ENCODE measurements around the gene IFITM1. TPM values are rescaled to one million over a fixed set of nuclear protein-coding genes. Genes with fewer than 3 reads are reported as not detected.

The IFITM1 gene
- total and polyA plus RNA-seq, 2 donors (not counting 3 experiments of a cell fraction or from before 2014, with no cell fraction given), result 11.5 to 24.6 TPM

DNA sequence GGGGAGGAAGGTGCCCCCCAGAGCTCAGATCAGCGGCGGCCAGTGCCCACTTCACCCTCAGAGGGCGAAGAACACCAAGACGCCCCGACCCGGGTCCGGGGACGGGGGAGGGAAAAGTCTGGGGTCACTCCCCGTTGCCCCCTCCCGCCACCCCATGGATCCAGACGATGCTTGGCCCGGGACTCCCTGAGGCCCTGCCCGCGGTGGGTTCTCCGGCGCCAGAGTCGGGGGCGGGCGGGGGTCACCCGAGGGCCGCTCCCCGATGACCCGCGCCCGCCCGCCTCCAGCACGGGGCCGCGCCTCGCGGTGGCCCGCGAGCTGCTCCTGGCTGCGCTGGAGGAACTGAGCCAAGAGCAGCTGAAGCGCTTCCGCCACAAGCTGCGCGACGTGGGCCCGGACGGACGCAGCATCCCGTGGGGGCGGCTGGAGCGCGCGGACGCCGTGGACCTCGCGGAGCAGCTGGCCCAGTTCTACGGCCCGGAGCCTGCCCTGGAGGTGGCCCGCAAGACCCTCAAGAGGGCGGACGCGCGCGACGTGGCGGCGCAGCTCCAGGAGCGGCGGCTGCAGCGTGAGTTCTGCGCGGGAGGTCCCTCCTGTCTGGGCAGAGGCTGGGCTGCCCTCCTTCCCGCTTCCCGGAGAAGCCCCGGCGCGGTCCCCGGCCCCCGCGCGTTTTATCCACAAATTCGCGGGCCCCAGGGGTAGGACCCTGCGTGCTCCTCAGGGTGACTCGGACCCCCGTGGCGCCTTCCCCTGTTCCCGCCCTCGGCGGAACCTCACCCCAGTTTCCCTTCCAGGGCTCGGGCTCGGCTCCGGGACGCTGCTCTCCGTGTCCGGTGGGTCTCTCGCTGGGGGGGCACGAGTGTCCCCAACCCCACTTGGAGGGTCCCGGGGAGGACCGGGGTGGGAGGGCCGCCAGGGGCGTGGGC is 34.5 kb upstream of the IFITM1 start:
- Histone ChIP-seq H3K79me2 (ENCODE audit: control insufficient read depth, insufficient read depth, low read length) (no peaks in the 10 kb centered on the region), H3K9me3 (replicated peaks; ENCODE audit: control insufficient read depth, insufficient read depth, low read length) (no peaks in the 10 kb centered on the region), H3K4me3 (replicated peaks in 1 of 3; ENCODE audit: insufficient read depth in 1 of 3, low read depth in 1 of 3, low read length in 3 of 3) (no peak overlapping the region), H4K20me1 (replicated peaks; ENCODE audit: control insufficient read depth, extremely low read depth, insufficient read depth, low read length) (no peaks in the 10 kb centered on the region), H3K27ac (ENCODE audit: insufficient read depth, low read depth, low read length) (no peak overlapping the region), H3K9ac (replicated peaks; ENCODE audit: extremely low read depth, insufficient read depth, low read length) (no peak overlapping the region), H3K4me2 (ENCODE audit: insufficient read depth, low read length) (no peak overlapping the region), H3K27me3 (ENCODE audit: control insufficient read depth in 2 of 2, insufficient read depth in 2 of 2, low read length in 2 of 2) (peaks cover 48 to 64% of the 10 kb centered on the region in 2 experiments), H3K36me3 (ENCODE audit: control insufficient read depth in 2 of 2, extremely low read depth in 1 of 2, insufficient read depth in 2 of 2, low read length in 2 of 2) (no peaks in the 10 kb centered on the region), H3K9me1 (replicated peaks; ENCODE audit: control insufficient read depth, extremely low read depth, insufficient read depth, low read length) (no peaks in the 10 kb centered on the region), H3K4me1 (ENCODE audit: control insufficient read depth, extremely low read depth, insufficient read depth, low read length) (no peaks in the 10 kb centered on the region), H2AFZ (ENCODE audit: low read depth, low read length) (no peak overlapping the region)
- ChIA-PET POLR2A (no interaction called here), CTCF (interaction anchor here (1.4 to 1.5 kb wide), 2 partner anchors 29 kb away, joined by 4 to 5 read pairs; no protein-coding TSS in a partner anchor)
- intact Hi-C loops (cut with micrococcal nuclease), result no loop called here
- FAIRE-seq, result no peak
- TF ChIP-seq EZH2 (IDR thresholded peaks at IDR 0.05; ENCODE audit: borderline replicate concordance, low read depth, low read length, severe bottlenecking) (peak; percentile 54), FOS (IDR thresholded peaks at IDR 0.05; ENCODE audit: borderline replicate concordance, insufficient read depth, low read length) (no peak)
- no TSS peak for BruUV-seq (replicated peaks)
- DNase-seq (ENCODE audit: low read depth, low spot score), result no peak
- dilution Hi-C loops (cut with MboI; ENCODE audit: extremely low pct_ligation_motif_present, low sequenced_read_pairs), result no loop called here

DNA sequence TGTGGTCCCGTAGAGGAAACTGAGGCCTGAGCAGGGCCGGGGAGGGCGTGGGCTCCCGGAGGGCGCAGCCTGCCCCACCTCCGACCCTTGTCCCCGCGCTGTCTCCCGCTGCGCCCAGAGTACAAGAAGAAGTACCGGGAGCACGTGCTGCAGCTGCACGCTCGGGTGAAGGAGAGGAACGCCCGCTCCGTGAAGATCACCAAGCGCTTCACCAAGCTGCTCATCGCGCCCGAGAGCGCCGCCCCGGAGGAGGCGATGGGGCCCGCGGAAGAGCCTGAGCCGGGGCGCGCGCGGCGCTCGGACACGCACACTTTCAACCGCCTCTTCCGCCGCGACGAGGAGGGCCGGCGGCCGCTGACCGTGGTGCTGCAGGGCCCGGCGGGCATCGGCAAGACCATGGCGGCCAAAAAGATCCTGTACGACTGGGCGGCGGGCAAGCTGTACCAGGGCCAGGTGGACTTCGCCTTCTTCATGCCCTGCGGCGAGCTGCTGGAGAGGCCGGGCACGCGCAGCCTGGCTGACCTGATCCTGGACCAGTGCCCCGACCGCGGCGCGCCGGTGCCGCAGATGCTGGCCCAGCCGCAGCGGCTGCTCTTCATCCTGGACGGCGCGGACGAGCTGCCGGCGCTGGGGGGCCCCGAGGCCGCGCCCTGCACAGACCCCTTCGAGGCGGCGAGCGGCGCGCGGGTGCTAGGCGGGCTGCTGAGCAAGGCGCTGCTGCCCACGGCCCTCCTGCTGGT is 33.7 kb upstream of the IFITM1 start:
- Histone ChIP-seq H4K20me1 (replicated peaks; ENCODE audit: control insufficient read depth, extremely low read depth, insufficient read depth, low read length) (no peaks in the 10 kb centered on the region), H3K27ac (ENCODE audit: insufficient read depth, low read depth, low read length) (no peak overlapping the region), H3K4me2 (ENCODE audit: insufficient read depth, low read length) (no peak overlapping the region), H2AFZ (ENCODE audit: low read depth, low read length) (no peak overlapping the region), H3K4me3 (replicated peaks in 1 of 3; ENCODE audit: insufficient read depth in 1 of 3, low read depth in 1 of 3, low read length in 3 of 3) (no peak overlapping the region), H3K9ac (replicated peaks; ENCODE audit: extremely low read depth, insufficient read depth, low read length) (no peak overlapping the region), H3K9me1 (replicated peaks; ENCODE audit: control insufficient read depth, extremely low read depth, insufficient read depth, low read length) (no peaks in the 10 kb centered on the region), H3K4me1 (ENCODE audit: control insufficient read depth, extremely low read depth, insufficient read depth, low read length) (no peaks in the 10 kb centered on the region), H3K27me3 (ENCODE audit: control insufficient read depth in 2 of 2, insufficient read depth in 2 of 2, low read length in 2 of 2) (peaks cover 44 to 61% of the 10 kb centered on the region in 2 experiments), H3K79me2 (ENCODE audit: control insufficient read depth, insufficient read depth, low read length) (no peaks in the 10 kb centered on the region), H3K36me3 (ENCODE audit: control insufficient read depth in 2 of 2, extremely low read depth in 1 of 2, insufficient read depth in 2 of 2, low read length in 2 of 2) (no peaks in the 10 kb centered on the region), H3K9me3 (replicated peaks; ENCODE audit: control insufficient read depth, insufficient read depth, low read length) (no peaks in the 10 kb centered on the region)
- CTCF ChIA-PET, result interaction anchor here (1.2 to 1.4 kb wide), 2 partner anchors 29 to 51 kb away, joined by 3 to 4 read pairs; no protein-coding TSS in a partner anchor
- FAIRE-seq (no peak), DNase-seq (ENCODE audit: low read depth, low spot score) (no peak)
- POLR2A ChIA-PET, result interaction anchor here (1.0 kb wide), 1 partner anchor 73 kb away, joined by 3 read pairs; the partner anchor contains the start of genes BET1L and RIC8A
- TF ChIP-seq, protein P1, sequence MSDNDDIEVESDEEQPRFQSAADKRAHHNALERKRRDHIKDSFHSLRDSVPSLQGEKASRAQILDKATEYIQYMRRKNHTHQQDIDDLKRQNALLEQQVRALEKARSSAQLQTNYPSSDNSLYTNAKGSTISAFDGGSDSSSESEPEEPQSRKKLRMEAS (IDR thresholded peaks at IDR 0.05; ENCODE audit: insufficient read depth, insufficient read length), result no peak
- TF ChIP-seq MYC (IDR thresholded peaks at IDR 0.05; ENCODE audit: low read depth, low read length) (no peak), JUN (IDR thresholded peaks at IDR 0.05; ENCODE audit: borderline replicate concordance, insufficient read depth, insufficient read length, low read depth) (no peak), POLR2AphosphoS5 (IDR thresholded peaks at IDR 0.05; ENCODE audit: insufficient read depth, low read depth, low read length) (no peak), EZH2 (IDR thresholded peaks at IDR 0.05; ENCODE audit: borderline replicate concordance, low read depth, low read length, severe bottlenecking) (no peak), POLR2A (IDR thresholded peaks at IDR 0.05; ENCODE audit: low read depth, low read length) (no peak)
- TF ChIP-seq, protein P2, sequence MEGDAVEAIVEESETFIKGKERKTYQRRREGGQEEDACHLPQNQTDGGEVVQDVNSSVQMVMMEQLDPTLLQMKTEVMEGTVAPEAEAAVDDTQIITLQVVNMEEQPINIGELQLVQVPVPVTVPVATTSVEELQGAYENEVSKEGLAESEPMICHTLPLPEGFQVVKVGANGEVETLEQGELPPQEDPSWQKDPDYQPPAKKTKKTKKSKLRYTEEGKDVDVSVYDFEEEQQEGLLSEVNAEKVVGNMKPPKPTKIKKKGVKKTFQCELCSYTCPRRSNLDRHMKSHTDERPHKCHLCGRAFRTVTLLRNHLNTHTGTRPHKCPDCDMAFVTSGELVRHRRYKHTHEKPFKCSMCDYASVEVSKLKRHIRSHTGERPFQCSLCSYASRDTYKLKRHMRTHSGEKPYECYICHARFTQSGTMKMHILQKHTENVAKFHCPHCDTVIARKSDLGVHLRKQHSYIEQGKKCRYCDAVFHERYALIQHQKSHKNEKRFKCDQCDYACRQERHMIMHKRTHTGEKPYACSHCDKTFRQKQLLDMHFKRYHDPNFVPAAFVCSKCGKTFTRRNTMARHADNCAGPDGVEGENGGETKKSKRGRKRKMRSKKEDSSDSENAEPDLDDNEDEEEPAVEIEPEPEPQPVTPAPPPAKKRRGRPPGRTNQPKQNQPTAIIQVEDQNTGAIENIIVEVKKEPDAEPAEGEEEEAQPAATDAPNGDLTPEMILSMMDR (IDR thresholded peaks at IDR 0.05; ENCODE audit: extremely low read depth in 1 of 2, insufficient read depth in 1 of 2, low read depth in 1 of 2, low read length in 2 of 2), result no peak
- no TSS peak for BruUV-seq (replicated peaks)
- intact Hi-C loops (cut with micrococcal nuclease) (no loop called here), dilution Hi-C loops (cut with MboI; ENCODE audit: extremely low pct_ligation_motif_present, low sequenced_read_pairs) (no loop called here)
